ENCODE data around the gene ANKRD33B.

DNA sequence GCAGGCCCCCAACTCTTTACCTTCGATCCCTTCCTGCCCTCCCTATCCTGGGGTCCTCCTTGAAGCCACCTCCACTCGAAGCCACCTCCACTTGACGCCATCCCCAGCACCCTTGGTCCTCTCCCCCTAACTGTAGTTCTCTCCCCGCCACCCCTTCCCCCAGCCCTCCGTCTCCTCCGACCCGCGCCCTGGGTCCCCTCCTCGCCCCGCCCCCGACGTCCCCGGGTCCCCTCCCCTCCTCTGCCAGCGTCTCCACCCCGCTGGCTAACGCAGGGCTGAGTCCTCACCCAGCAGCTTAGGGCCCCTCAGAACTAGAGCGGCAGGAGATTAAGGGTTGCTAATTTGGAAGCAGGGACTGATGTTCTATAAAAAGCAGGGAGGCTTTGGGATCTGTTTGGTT, 30.6 kb upstream of the ANKRD33B start:
- TF ChIP-seq, protein P1, sequence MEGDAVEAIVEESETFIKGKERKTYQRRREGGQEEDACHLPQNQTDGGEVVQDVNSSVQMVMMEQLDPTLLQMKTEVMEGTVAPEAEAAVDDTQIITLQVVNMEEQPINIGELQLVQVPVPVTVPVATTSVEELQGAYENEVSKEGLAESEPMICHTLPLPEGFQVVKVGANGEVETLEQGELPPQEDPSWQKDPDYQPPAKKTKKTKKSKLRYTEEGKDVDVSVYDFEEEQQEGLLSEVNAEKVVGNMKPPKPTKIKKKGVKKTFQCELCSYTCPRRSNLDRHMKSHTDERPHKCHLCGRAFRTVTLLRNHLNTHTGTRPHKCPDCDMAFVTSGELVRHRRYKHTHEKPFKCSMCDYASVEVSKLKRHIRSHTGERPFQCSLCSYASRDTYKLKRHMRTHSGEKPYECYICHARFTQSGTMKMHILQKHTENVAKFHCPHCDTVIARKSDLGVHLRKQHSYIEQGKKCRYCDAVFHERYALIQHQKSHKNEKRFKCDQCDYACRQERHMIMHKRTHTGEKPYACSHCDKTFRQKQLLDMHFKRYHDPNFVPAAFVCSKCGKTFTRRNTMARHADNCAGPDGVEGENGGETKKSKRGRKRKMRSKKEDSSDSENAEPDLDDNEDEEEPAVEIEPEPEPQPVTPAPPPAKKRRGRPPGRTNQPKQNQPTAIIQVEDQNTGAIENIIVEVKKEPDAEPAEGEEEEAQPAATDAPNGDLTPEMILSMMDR (IDR thresholded peaks at IDR 0.05), result no peak
- no peak for TF ChIP-seq POLR2A (IDR thresholded peaks at IDR 0.05)

Measured in esophagus squamous epithelium (tissue), 4 donors.